ENCODE measurements around the gene TSPAN2.

Gene TSPAN2

DNA sequence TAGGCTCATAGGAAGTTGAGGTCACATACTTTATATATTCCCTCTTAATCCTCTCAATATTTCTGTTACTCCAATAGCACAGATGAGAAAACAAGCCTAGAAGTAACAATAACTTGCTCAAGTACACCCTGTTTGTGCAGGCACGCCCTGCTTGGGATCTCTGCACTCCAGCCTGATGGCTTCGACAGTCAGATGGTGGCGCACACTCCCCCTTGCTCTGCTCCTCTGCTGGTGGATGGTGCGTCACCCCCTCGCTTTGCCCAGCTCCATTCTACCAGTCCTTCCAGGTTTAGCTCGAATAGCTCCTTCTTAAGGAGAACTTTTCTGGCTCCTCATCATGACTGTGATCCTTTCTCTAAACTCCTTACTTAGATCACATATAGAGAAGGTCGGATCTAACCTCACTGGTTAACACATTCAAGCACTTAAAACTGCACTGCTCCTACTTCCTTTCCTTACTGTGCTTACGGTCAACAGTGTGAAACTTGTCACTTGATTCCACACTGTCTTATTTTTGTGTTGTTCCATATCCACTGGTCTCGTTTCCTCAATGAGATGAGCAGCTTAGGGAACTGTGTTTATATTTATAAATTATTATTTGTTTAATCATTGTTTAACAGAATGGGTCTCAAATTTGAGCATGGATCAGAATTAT lies 3.0 kb downstream of the TSPAN2 start:
- TF ChIP-seq, protein P1, sequence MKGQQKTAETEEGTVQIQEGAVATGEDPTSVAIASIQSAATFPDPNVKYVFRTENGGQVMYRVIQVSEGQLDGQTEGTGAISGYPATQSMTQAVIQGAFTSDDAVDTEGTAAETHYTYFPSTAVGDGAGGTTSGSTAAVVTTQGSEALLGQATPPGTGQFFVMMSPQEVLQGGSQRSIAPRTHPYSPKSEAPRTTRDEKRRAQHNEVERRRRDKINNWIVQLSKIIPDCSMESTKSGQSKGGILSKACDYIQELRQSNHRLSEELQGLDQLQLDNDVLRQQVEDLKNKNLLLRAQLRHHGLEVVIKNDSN (IDR thresholded peaks at IDR 0.05): no peak
- no peak for TF ChIP-seq CREB1 (IDR thresholded peaks at IDR 0.05; ENCODE audit: low read depth)
- no peak for TF ChIP-seq FOXM1 (IDR thresholded peaks at IDR 0.05; ENCODE audit: borderline replicate concordance, low read depth)
- no peak for TF ChIP-seq RAD21 (IDR thresholded peaks at IDR 0.05; ENCODE audit: low read depth)
- TF ChIP-seq YY1 (IDR thresholded peaks at IDR 0.05; ENCODE audit: low read depth): no peak
- no peak for TF ChIP-seq CEBPB (IDR thresholded peaks at IDR 0.05)
- TF ChIP-seq ZBTB7A (IDR thresholded peaks at IDR 0.05; ENCODE audit: low read depth): no peak
- TF ChIP-seq TAF1 (IDR thresholded peaks at IDR 0.05; ENCODE audit: low read depth): no peak
- TF ChIP-seq TEAD4 (IDR thresholded peaks at IDR 0.05): no peak
- no peak for TF ChIP-seq NFIC (IDR thresholded peaks at IDR 0.05)
- TF ChIP-seq EGR1 (IDR thresholded peaks at IDR 0.05): no peak
- TF ChIP-seq EP300 (IDR thresholded peaks at IDR 0.05; ENCODE audit: borderline replicate concordance): no peak
- TF ChIP-seq, protein P2, sequence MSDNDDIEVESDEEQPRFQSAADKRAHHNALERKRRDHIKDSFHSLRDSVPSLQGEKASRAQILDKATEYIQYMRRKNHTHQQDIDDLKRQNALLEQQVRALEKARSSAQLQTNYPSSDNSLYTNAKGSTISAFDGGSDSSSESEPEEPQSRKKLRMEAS (IDR thresholded peaks at IDR 0.05): no peak
- no peak for TF ChIP-seq REST (IDR thresholded peaks at IDR 0.05; ENCODE audit: low read depth)
- no peak for TF ChIP-seq TCF12 (IDR thresholded peaks at IDR 0.05; ENCODE audit: low read depth)

- TF ChIP-seq, protein P2 (IDR thresholded peaks at IDR 0.05): no peak
- TF ChIP-seq EGR1 (IDR thresholded peaks at IDR 0.05) (no peak), CEBPB (IDR thresholded peaks at IDR 0.05) (no peak), TAF1 (IDR thresholded peaks at IDR 0.05; ENCODE audit: low read depth) (no peak), RAD21 (IDR thresholded peaks at IDR 0.05; ENCODE audit: low read depth) (no peak), REST (IDR thresholded peaks at IDR 0.05; ENCODE audit: low read depth) (no peak)
These were observed 4.3 kb downstream of the TSPAN2 start for GRCh38 chr1:115084902-115085511.

- TF ChIP-seq FOXM1 (IDR thresholded peaks at IDR 0.05; ENCODE audit: borderline replicate concordance, low read depth) (no peak), NFIC (IDR thresholded peaks at IDR 0.05) (no peak), EP300 (IDR thresholded peaks at IDR 0.05; ENCODE audit: borderline replicate concordance) (no peak), TCF12 (IDR thresholded peaks at IDR 0.05; ENCODE audit: low read depth) (no peak), EGR1 (IDR thresholded peaks at IDR 0.05) (no peak), CEBPB (IDR thresholded peaks at IDR 0.05) (no peak), RAD21 (IDR thresholded peaks at IDR 0.05; ENCODE audit: low read depth) (no peak), TEAD4 (IDR thresholded peaks at IDR 0.05) (no peak), TAF1 (IDR thresholded peaks at IDR 0.05; ENCODE audit: low read depth) (no peak), CREB1 (IDR thresholded peaks at IDR 0.05; ENCODE audit: low read depth) (no peak), YY1 (IDR thresholded peaks at IDR 0.05; ENCODE audit: low read depth) (no peak)
- TF ChIP-seq, protein P2 (IDR thresholded peaks at IDR 0.05): no peak
- TF ChIP-seq, protein P1 (IDR thresholded peaks at IDR 0.05): no peak
These were observed 6.4 kb downstream of the TSPAN2 start for GRCh38 chr1:115082949-115083348.

- TF ChIP-seq EGR1 (IDR thresholded peaks at IDR 0.05) (no peak), REST (IDR thresholded peaks at IDR 0.05; ENCODE audit: low read depth) (no peak), EP300 (IDR thresholded peaks at IDR 0.05; ENCODE audit: borderline replicate concordance) (no peak), TEAD4 (IDR thresholded peaks at IDR 0.05) (no peak), NFIC (IDR thresholded peaks at IDR 0.05) (no peak), CREB1 (IDR thresholded peaks at IDR 0.05; ENCODE audit: low read depth) (no peak), YY1 (IDR thresholded peaks at IDR 0.05; ENCODE audit: low read depth) (no peak), TCF12 (IDR thresholded peaks at IDR 0.05; ENCODE audit: low read depth) (no peak), CEBPB (IDR thresholded peaks at IDR 0.05) (no peak), ZBTB7A (IDR thresholded peaks at IDR 0.05; ENCODE audit: low read depth) (no peak), TAF1 (IDR thresholded peaks at IDR 0.05; ENCODE audit: low read depth) (no peak), RAD21 (IDR thresholded peaks at IDR 0.05; ENCODE audit: low read depth) (no peak), FOXM1 (IDR thresholded peaks at IDR 0.05; ENCODE audit: borderline replicate concordance, low read depth) (no peak)
- TF ChIP-seq, protein P2 (IDR thresholded peaks at IDR 0.05): no peak
- TF ChIP-seq, protein P1 (IDR thresholded peaks at IDR 0.05): no peak
These were observed 10.6 kb downstream of the TSPAN2 start for GRCh38 chr1:115078708-115079107.
